GM12864 (cell line): ENCODE measurements around the gene FPR1.

Experiments
- DNase-seq: peaks from one replicate; pipeline ENCODE4 v3.0.0-alpha.2; 2011; ENCODE audit warnings: low read depth
- H3K4me3 ChIP-seq: 2 replicates; pipeline ENCODE4 v1.5.1; 2011; ENCODE audit warnings: mild to moderate bottlenecking, low read depth, low read length, control low read depth
- TF ChIP-seq, protein P1 (sequence below): IDR thresholded peaks from 2 replicates; pipeline ENCODE4 v1.5.1; 2011; ENCODE audit warnings: low read depth, mild to moderate bottlenecking, moderate library complexity, low read length, control low read depth, inconsistent platforms; ENCODE audit errors: missing control alignments

The FPR1 gene

DNA sequence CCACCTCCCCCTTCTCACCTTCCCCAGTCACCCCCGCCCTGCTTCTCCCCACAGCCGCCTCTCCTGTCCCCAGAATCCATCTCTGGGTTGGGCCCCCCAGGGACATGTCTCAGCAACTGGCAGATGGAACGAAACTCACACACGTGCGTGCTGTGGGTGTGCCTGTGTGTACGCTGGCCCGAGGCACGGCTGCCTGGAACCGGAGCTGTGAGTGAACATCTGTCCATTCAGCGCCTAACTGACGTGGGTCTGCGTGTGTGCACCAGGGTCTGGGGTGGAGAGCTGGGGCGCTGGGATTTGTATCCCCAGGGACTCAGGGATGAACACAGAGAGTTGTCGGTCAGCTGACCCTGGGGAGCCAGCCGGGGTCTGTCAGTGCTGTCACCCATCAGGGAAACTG lies 27.1 kb downstream of the FPR1 start:
- no peak overlapping the region for H3K4me3 ChIP-seq
- DNase-seq, result no peak
- TF ChIP-seq, protein P1, sequence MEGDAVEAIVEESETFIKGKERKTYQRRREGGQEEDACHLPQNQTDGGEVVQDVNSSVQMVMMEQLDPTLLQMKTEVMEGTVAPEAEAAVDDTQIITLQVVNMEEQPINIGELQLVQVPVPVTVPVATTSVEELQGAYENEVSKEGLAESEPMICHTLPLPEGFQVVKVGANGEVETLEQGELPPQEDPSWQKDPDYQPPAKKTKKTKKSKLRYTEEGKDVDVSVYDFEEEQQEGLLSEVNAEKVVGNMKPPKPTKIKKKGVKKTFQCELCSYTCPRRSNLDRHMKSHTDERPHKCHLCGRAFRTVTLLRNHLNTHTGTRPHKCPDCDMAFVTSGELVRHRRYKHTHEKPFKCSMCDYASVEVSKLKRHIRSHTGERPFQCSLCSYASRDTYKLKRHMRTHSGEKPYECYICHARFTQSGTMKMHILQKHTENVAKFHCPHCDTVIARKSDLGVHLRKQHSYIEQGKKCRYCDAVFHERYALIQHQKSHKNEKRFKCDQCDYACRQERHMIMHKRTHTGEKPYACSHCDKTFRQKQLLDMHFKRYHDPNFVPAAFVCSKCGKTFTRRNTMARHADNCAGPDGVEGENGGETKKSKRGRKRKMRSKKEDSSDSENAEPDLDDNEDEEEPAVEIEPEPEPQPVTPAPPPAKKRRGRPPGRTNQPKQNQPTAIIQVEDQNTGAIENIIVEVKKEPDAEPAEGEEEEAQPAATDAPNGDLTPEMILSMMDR, result no peak

- TF ChIP-seq, protein P1, result no peak
- no peak overlapping the region for H3K4me3 ChIP-seq
- DNase-seq, result no peak
Measured at GRCh38 chr19:51722492-51722891, 29.2 kb downstream of the FPR1 start.

DNA sequence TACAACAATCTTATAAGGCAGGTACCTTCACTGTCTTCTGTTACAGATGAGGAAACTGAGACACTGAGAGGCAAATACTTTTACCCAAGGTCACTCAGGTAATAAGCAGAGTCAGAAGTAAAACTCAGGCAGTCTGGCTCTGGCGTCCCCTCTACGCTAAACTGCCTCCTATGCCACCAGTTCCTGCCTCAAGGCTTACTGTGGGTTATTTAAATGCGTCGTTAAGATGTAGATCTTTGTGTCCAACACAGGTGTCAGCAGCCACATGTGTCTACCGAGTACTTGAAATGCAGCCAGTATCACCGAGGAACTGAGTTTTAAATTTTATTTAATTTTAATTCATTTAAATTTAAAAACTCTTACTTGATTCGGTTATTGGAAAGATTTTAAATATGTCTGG lies 29.8 kb downstream of the FPR1 start:
- DNase-seq, result no peak
- TF ChIP-seq, protein P1, result no peak
- H3K4me3 ChIP-seq, result no peak overlapping the region

- no peak overlapping the region for H3K4me3 ChIP-seq
- TF ChIP-seq, protein P1, result no peak
Measured at GRCh38 chr19:51719251-51719988, 32.3 kb downstream of the FPR1 start.

DNA sequence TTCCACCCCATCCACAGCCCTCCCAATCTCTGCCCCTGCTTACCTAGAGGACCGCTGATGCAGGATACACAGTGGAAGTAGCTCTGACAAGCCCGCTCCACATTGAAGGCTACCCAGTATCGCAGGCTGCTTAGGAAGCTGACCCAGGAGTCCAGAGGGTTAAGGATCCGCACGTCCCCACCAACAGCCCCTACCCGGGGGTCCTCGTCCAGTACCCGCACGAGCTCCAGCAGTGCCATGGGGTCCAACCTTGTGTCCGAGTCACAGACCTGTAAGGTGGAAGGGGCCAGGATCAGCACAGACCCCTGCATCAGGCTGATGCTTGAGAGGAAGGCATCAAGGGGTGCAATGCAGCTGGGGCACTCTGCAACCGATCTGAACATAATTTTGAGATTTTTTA lies 34.8 kb downstream of the FPR1 start:
- TF ChIP-seq, protein P1, result no peak
- no peak overlapping the region for H3K4me3 ChIP-seq
- DNase-seq, result no peak

More at GRCh38 chr19:51719251-51719988, 32.3 kb downstream of the FPR1 start:
- no peak for DNase-seq

DNA sequence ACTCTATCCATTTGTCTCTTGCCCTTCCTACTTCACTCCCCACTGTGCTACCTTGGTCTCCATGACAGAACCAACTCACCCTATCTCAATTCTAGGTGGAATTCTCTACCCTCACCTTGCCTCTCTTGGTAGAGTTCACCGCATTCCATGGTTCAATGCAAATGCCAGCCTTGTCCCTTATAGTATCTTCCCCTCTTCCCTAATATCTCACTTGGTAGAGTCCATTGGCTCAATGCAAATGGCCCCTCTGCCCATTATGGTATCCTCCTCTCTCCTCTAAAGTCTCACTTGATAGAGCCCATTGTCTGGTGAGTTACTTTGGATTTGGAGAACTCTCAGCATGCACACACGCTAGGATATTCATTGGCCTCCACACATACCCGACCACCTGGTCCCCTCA lies 35.8 kb downstream of the FPR1 start:
- no peak overlapping the region for H3K4me3 ChIP-seq
- TF ChIP-seq, protein P1, result no peak
- DNase-seq, result no peak

- no peak for DNase-seq
Measured at GRCh38 chr19:51714848-51715247, 36.8 kb downstream of the FPR1 start.

More at GRCh38 chr19:51714848-51715247, 36.8 kb downstream of the FPR1 start:
- no peak overlapping the region for H3K4me3 ChIP-seq
- TF ChIP-seq, protein P1, result no peak
